NT2/D1 (cell line): Measurements from ENCODE around the gene NECTIN1.

ENCODE experiments used
- DNase-seq: peaks from one replicate; pipeline ENCODE4 v3.0.0-alpha.2; 2011; ENCODE audit warnings: low read depth, low spot score
- H3K27me3 ChIP-seq: 2 replicates; pipeline ENCODE4 v1.6.0; 2011; ENCODE audit warnings: mild to moderate bottlenecking; ENCODE audit not compliant: insufficient read length, insufficient read depth
- H3K36me3 ChIP-seq: 2 replicates; pipeline ENCODE4 v1.6.1; 2011; ENCODE audit warnings: mild to moderate bottlenecking, low read length, mixed read lengths; ENCODE audit not compliant: insufficient read depth, insufficient read length
- H3K4me1 ChIP-seq: 2 replicates; pipeline ENCODE4 v1.5.1; 2011; ENCODE audit not compliant: insufficient read depth, insufficient read length
- H3K4me3 ChIP-seq: 2 replicates; pipeline ENCODE4 v1.5.1; 2011; ENCODE audit warnings: low read depth; ENCODE audit not compliant: insufficient read length
- H3K9ac ChIP-seq: 2 replicates; pipeline ENCODE4 v1.6.0; 2011; ENCODE audit warnings: low read depth; ENCODE audit not compliant: insufficient read length
- H3K9me3 ChIP-seq: 2 replicates; pipeline ENCODE4 v1.5.1; 2011; ENCODE audit warnings: mild to moderate bottlenecking, low read length; ENCODE audit not compliant: insufficient read depth
- SUZ12 ChIP-seq: IDR thresholded peaks from 2 replicates; pipeline ENCODE4 v1.6.1; 2011; ENCODE audit not compliant: insufficient read length, insufficient read depth; ENCODE audit errors: extremely low read depth
- YY1 ChIP-seq: IDR thresholded peaks from 2 replicates; pipeline ENCODE4 v1.6.1; 2011; ENCODE audit not compliant: insufficient read length, insufficient read depth
- ZNF274 ChIP-seq: IDR thresholded peaks from 2 replicates; pipeline ENCODE4 v1.6.1; 2011; ENCODE audit warnings: mild to moderate bottlenecking, low read depth, low read length

The NECTIN1 gene

GRCh38 chr11:119627286-119627685, 101.7 kb downstream of the NECTIN1 start:
- Histone ChIP-seq H3K4me3 (no peak overlapping the region), H3K9ac (no peak overlapping the region), H3K9me3 (no peaks in the 10 kb centered on the region), H3K27me3 (no peaks in the 10 kb centered on the region), H3K4me1 (peaks cover 24% of the 10 kb centered on the region), H3K36me3 (no peaks in the 10 kb centered on the region)
- DNase-seq = no peak
- TF ChIP-seq SUZ12 (no peak), YY1 (no peak), ZNF274 (no peak)

- no peaks in the 10 kb centered on the region for H3K36me3 ChIP-seq
- DNase-seq = no peak
- TF ChIP-seq SUZ12 = no peak
- TF ChIP-seq ZNF274 = no peak
- no peak for TF ChIP-seq YY1
- no peaks in the 10 kb centered on the region for H3K9me3 ChIP-seq
- peak overlapping the region; percentile 10 for H3K9ac ChIP-seq
- no peaks in the 10 kb centered on the region for H3K27me3 ChIP-seq
- H3K4me3 ChIP-seq = no peak overlapping the region
- peaks cover 24% of the 10 kb centered on the region for H3K4me1 ChIP-seq
Observed at GRCh38 chr11:119626871-119627270, 102.1 kb downstream of the NECTIN1 start.

GRCh38 chr11:119626197-119626841, 102.7 kb downstream of the NECTIN1 start:
- H3K4me1 ChIP-seq = peaks cover 24% of the 10 kb centered on the region
- no peak overlapping the region for H3K4me3 ChIP-seq
- H3K9ac ChIP-seq = peak overlapping the region; percentile 10
- H3K9me3 ChIP-seq = no peaks in the 10 kb centered on the region
- TF ChIP-seq YY1 (no peak), SUZ12 (no peak), ZNF274 (no peak)
- H3K27me3 ChIP-seq = no peaks in the 10 kb centered on the region
- no peaks in the 10 kb centered on the region for H3K36me3 ChIP-seq
- DNase-seq = no peak

DNA sequence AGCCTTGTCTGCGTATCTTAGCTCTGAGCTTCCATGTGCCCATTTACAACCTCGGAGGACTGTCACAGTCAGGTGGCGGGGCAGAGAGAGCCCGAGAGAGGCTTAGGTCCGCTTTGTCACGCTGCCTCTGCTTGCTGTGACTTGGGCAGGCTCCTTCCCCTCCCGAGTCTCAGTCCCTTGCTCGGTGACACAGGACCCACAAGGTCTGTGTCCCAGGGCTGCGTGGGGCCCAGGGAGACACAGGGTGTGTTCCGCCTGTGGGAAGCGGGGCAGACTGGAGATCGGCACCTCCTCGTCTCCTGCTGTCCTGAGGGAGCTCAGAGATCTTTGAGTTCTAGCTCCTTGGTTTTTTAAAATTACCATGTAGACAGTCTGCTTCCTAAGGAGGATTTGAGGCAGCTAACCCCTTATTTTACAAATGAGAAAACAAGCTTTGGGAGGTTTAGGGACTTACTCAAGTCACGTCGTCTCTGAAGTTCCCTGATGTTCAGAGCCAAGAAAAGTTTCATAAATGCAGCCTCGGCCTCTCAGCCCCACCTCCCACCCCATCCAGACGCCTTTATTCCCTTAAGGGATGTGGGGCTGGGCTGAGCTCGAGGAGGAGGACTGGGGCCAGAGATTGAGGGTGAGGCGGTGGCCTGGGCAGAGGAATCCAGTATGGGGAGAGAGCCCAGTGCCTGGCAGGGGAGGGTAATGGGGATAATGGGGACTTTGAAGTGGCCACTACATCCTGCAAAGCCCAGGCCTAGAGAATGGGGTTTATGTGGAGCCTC, 103.6 kb downstream of the NECTIN1 start:
- no peaks in the 10 kb centered on the region for H3K36me3 ChIP-seq
- H3K9me3 ChIP-seq = no peaks in the 10 kb centered on the region
- H3K4me3 ChIP-seq = no peak overlapping the region
- TF ChIP-seq SUZ12 (no peak), ZNF274 (no peak), YY1 (no peak)
- H3K27me3 ChIP-seq = no peaks in the 10 kb centered on the region
- DNase-seq = no peak
- H3K9ac ChIP-seq = no peak overlapping the region
- H3K4me1 ChIP-seq = peaks cover 24% of the 10 kb centered on the region

DNA sequence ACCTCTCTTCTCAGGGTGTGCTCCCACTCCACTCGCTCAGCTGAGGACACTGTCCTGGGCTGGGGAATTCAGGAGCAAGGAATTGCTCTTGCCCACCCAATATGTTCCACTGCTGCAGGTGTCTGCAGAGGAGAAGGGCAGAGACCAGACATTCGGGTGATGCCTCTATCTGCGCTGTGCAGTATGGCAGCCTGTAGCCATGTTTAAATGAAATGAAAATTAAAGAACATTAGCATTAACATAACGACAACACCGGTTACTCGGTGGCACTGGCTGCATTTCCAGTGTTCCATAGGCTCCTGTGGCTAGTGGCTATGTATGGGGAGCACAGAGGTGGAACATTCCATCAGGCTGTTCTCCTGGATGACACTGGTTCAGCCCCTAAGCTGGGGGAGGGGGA, 104.4 kb downstream of the NECTIN1 start:
- Histone ChIP-seq H3K27me3 (no peaks in the 10 kb centered on the region), H3K4me1 (peaks cover 22% of the 10 kb centered on the region), H3K4me3 (no peak overlapping the region), H3K9ac (peak overlapping the region; percentile 42), H3K9me3 (no peaks in the 10 kb centered on the region), H3K36me3 (no peaks in the 10 kb centered on the region)
- no peak for TF ChIP-seq ZNF274
- no peak for TF ChIP-seq YY1
- no peak for TF ChIP-seq SUZ12
- DNase-seq = no peak

- Histone ChIP-seq H3K27me3 (no peaks in the 10 kb centered on the region), H3K36me3 (no peaks in the 10 kb centered on the region), H3K4me1 (peaks cover 22% of the 10 kb centered on the region), H3K4me3 (no peak overlapping the region), H3K9ac (peak overlapping the region; percentile 42), H3K9me3 (no peaks in the 10 kb centered on the region)
- TF ChIP-seq YY1 (no peak), SUZ12 (no peak), ZNF274 (no peak)
- DNase-seq = no peak
Observed at GRCh38 chr11:119624102-119624615, 104.8 kb downstream of the NECTIN1 start.

- TF ChIP-seq SUZ12 (no peak), YY1 (no peak), ZNF274 (no peak)
- Histone ChIP-seq H3K27me3 (no peaks in the 10 kb centered on the region), H3K36me3 (no peaks in the 10 kb centered on the region), H3K4me1 (peaks cover 22% of the 10 kb centered on the region), H3K9me3 (no peaks in the 10 kb centered on the region), H3K9ac (no peak overlapping the region), H3K4me3 (no peak overlapping the region)
- DNase-seq = no peak
Observed at GRCh38 chr11:119623682-119624081, 105.3 kb downstream of the NECTIN1 start.
